GM12801 (cell line): Measurements from ENCODE around the gene ATP4A.

ENCODE experiments used
- CTCF ChIP-seq: IDR thresholded peaks from one replicate; pipeline ENCODE4 v1.5.1; 2011; ENCODE audit warnings: control low read depth; ENCODE audit not compliant: insufficient read length; ENCODE audit errors: extremely low read depth

Gene ATP4A

GRCh38 chr19:35596366-35596999, 33.0 kb upstream of the ATP4A start:
- no peak for TF ChIP-seq CTCF

GRCh38 chr19:35595928-35596327, 32.5 kb upstream of the ATP4A start:
- TF ChIP-seq CTCF = no peak

- TF ChIP-seq CTCF = no peak
Measured at GRCh38 chr19:35592226-35592625, 28.8 kb upstream of the ATP4A start.

GRCh38 chr19:35590875-35591274, 27.4 kb upstream of the ATP4A start:
- TF ChIP-seq CTCF = no peak

- TF ChIP-seq CTCF = no peak
Measured at GRCh38 chr19:35587321-35587720, 23.9 kb upstream of the ATP4A start.

- no peak for TF ChIP-seq CTCF
Measured at GRCh38 chr19:35585848-35586247, 22.4 kb upstream of the ATP4A start, which contains the start of gene PMIS2. PMIS2 (plus strand) TSS chr19:35586173; CDS start chr19:35586260, 87 bp downstream.

- TF ChIP-seq CTCF = no peak
Measured at GRCh38 chr19:35582760-35583159, 19.3 kb upstream of the ATP4A start.
